H1 (cell line): ENCODE measurements around the gene MYD88. TPM values are rescaled to one million over a fixed set of nuclear protein-coding genes. Genes with fewer than 3 reads are reported as not detected.
A peak's percentile ranks its signal among the peaks of the same experiment; 100 is the strongest.

ENCODE experiments used
- CTCF ChIA-PET: fragments of 300-600 bp; sonication (Branson Sonifier 250); formaldehyde crosslinking; loops from one replicate; lab custom pipeline; 2021; ENCODE audit not compliant: partially characterized antibody; lab: Charles Lee
- POLR2A ChIA-PET: fragments of 300-600 bp; sonication (Branson Sonifier 250); formaldehyde crosslinking; loops from one replicate; lab custom pipeline; 2021; ENCODE audit warnings: inconsistent platforms; ENCODE audit not compliant: partially characterized antibody; lab: Charles Lee
- DNase-seq, 2 experiments: peaks; one replicate each; pipeline versions ENCODE4 v3.0.0 to v3.0.0-alpha.2; 2010 to 2022; ENCODE audit warnings: low spot score in 2 of 2, low read depth in 1 of 2, mixed read lengths in 1 of 2
- FAIRE-seq: peaks from 2 replicates; lab custom pipeline; 2011; peaks lifted over from hg19 to GRCh38; lab: Jason Lieb, UNC
- H2AFZ ChIP-seq: 2 replicates; pipeline ENCODE4 v1.8.1; 2012; ENCODE audit warnings: low read length, inconsistent platforms
- H2AK5ac ChIP-seq: 2 replicates; pipeline ENCODE4 v1.6.1; 2013; ENCODE audit warnings: low read depth, low read length
- H2BK120ac ChIP-seq: replicated peaks from 2 replicates; pipeline ENCODE3; 2013; ENCODE audit warnings: low read depth, low read length, inconsistent platforms
- H2BK12ac ChIP-seq: 2 replicates; pipeline ENCODE4 v1.6.1; 2013; ENCODE audit warnings: low read depth, low read length
- H2BK15ac ChIP-seq: 2 replicates; pipeline ENCODE4 v1.6.1; 2013; ENCODE audit warnings: low read length
- H2BK20ac ChIP-seq: 2 replicates; pipeline ENCODE4 v1.6.1; 2013; ENCODE audit warnings: low read length
- H2BK5ac ChIP-seq: 2 replicates; pipeline ENCODE4 v1.6.1; 2013; ENCODE audit warnings: low read depth, low read length
- H3K14ac ChIP-seq: 2 replicates; pipeline ENCODE4 v1.6.1; 2013; ENCODE audit warnings: inconsistent platforms; ENCODE audit not compliant: insufficient read length
- H3K18ac ChIP-seq: 2 replicates; pipeline ENCODE4 v1.6.1; 2013; ENCODE audit warnings: low read length; ENCODE audit errors: extremely low read depth
- H3K23ac ChIP-seq: 2 replicates; pipeline ENCODE4 v1.6.1; 2013; ENCODE audit warnings: inconsistent platforms; ENCODE audit not compliant: insufficient read length
- H3K23me2 ChIP-seq: 2 replicates; pipeline ENCODE4 v1.6.1; 2013; ENCODE audit warnings: low read depth, low read length
- H3K27ac ChIP-seq: 2 replicates; pipeline ENCODE4 v1.6.1; 2011; ENCODE audit warnings: low read depth, low read length, inconsistent platforms
- H3K27me3 ChIP-seq, 4 experiments: replicated peaks in 1 of 4; 1 replicate in 1 of 4; 2 replicates in 3 of 4; pipeline versions ENCODE4 v1.6.1 to v1.8.1; 2011 to 2013; ENCODE audit warnings: low read length in 3 of 4, mild to moderate bottlenecking in 3 of 4, inconsistent platforms in 2 of 4, mixed read lengths in 2 of 4, moderate library complexity in 1 of 4; ENCODE audit not compliant: control insufficient read depth in 3 of 4, insufficient read depth in 3 of 4; ENCODE audit errors: extremely low read depth in 1 of 4
- H3K36me3 ChIP-seq, 4 experiments: 2 replicates each; pipeline versions ENCODE4 v1.6.1 to v1.8.1; 2011 to 2013; ENCODE audit warnings: mild to moderate bottlenecking in 4 of 4, low read length in 3 of 4, moderate library complexity in 2 of 4, control low read depth in 1 of 4, inconsistent platforms in 1 of 4; ENCODE audit not compliant: insufficient read depth in 4 of 4, control insufficient read depth in 2 of 4
- H3K4ac ChIP-seq: replicated peaks from 2 replicates; pipeline ENCODE3; 2013; ENCODE audit warnings: low read length, low read depth, mixed read lengths, inconsistent platforms; ENCODE audit not compliant: insufficient read length
- H3K4me1 ChIP-seq, 4 experiments: replicated peaks in 1 of 4; 1 replicate in 1 of 4; 2 replicates in 3 of 4; pipeline versions ENCODE4 v1.6.1 to v1.8.1; 2011 to 2013; ENCODE audit warnings: low read length in 3 of 4, inconsistent platforms in 2 of 4, mixed read lengths in 1 of 4; ENCODE audit not compliant: insufficient read depth in 4 of 4, control insufficient read depth in 3 of 4
- H3K4me2 ChIP-seq, 2 experiments: 2 replicates each; pipeline versions ENCODE4 v1.6.1 to v1.8.1; 2011 to 2013; ENCODE audit warnings: low read depth in 2 of 2, low read length in 2 of 2, control low read depth in 1 of 2, inconsistent platforms in 1 of 2, mild to moderate bottlenecking in 1 of 2; ENCODE audit not compliant: insufficient read depth in 1 of 2
- H3K4me3 ChIP-seq, 4 experiments: fragments of 200-600, 300-600 bp in 1 of 4; sonication (generic), shearing (Covaris generic), sonication (Bioruptor Twin) in 1 of 4; 2 replicates each; pipeline versions ENCODE4 v1.5.1 to v1.8.1; 2011 to 2016; ENCODE audit warnings: low read length in 4 of 4, low read depth in 3 of 4, control low read depth in 2 of 4, inconsistent platforms in 2 of 4, mild to moderate bottlenecking in 2 of 4, mixed read lengths in 1 of 4, moderate library complexity in 1 of 4; ENCODE audit not compliant: insufficient read depth in 2 of 4; ENCODE audit errors: extremely low read depth in 1 of 4
- H3K56ac ChIP-seq: replicated peaks from 2 replicates; pipeline ENCODE3; 2013; ENCODE audit warnings: low read depth, mild to moderate bottlenecking, mixed read lengths, low read length, inconsistent platforms; ENCODE audit not compliant: insufficient read length
- H3K79me1 ChIP-seq: 2 replicates; pipeline ENCODE4 v1.6.1; 2013; ENCODE audit warnings: low read depth, low read length, control low read depth
- H3K79me2 ChIP-seq, 2 experiments: 2 replicates each; pipeline versions ENCODE4 v1.6.1 to v1.8.1; 2012 to 2013; ENCODE audit warnings: low read length in 2 of 2, mild to moderate bottlenecking in 2 of 2, inconsistent platforms in 1 of 2; ENCODE audit not compliant: insufficient read depth in 2 of 2, control insufficient read depth in 1 of 2
- H3K9ac ChIP-seq, 4 experiments: replicated peaks in 1 of 4; 1 replicate in 1 of 4; 2 replicates in 3 of 4; pipeline versions ENCODE4 v1.6.1 to v1.8.1; 2011 to 2013; ENCODE audit warnings: low read depth in 3 of 4, low read length in 3 of 4, control low read depth in 2 of 4, mild to moderate bottlenecking in 2 of 4, moderate library complexity in 2 of 4, inconsistent platforms in 1 of 4; ENCODE audit errors: extremely low read depth in 1 of 4
- H3K9me3 ChIP-seq, 2 experiments: 2 replicates each; pipeline versions ENCODE4 v1.6.1 to v1.8.1; 2012 to 2013; ENCODE audit warnings: mild to moderate bottlenecking in 2 of 2, moderate library complexity in 2 of 2, control low read depth in 1 of 2, inconsistent platforms in 1 of 2, low read depth in 1 of 2, low read length in 1 of 2, mixed read lengths in 1 of 2; ENCODE audit not compliant: insufficient read depth in 2 of 2
- H4K20me1 ChIP-seq, 2 experiments: replicated peaks in 1 of 2; 2 replicates each; pipeline versions ENCODE3 to v1.8.1; 2011 to 2013; ENCODE audit warnings: inconsistent platforms in 2 of 2, low read length in 2 of 2, mild to moderate bottlenecking in 1 of 2; ENCODE audit not compliant: insufficient read depth in 2 of 2, control insufficient read depth in 1 of 2
- H4K5ac ChIP-seq: 2 replicates; pipeline ENCODE4 v1.6.1; 2013; ENCODE audit warnings: low read length, low read depth, mixed read lengths, inconsistent platforms; ENCODE audit not compliant: insufficient read length
- H4K8ac ChIP-seq: 2 replicates; pipeline ENCODE4 v1.8.0; 2013; ENCODE audit warnings: mild to moderate bottlenecking, moderate library complexity, low read length, inconsistent platforms; ENCODE audit not compliant: insufficient read depth; ENCODE audit errors: extremely low read depth
- H4K91ac ChIP-seq: replicated peaks from 2 replicates; pipeline ENCODE3; 2013; ENCODE audit warnings: low read length, mixed read lengths, inconsistent platforms; ENCODE audit not compliant: insufficient read length
- EP300 ChIP-seq, 2 experiments: IDR thresholded peaks; 1 replicate in 1 of 2; 2 replicates in 1 of 2; pipeline ENCODE4 v1.6.1; 2011 to 2012; ENCODE audit warnings: low read depth in 2 of 2, low read length in 2 of 2, mild to moderate bottlenecking in 2 of 2, borderline replicate concordance in 1 of 2, inconsistent platforms in 1 of 2, moderate library complexity in 1 of 2
- GABPA ChIP-seq: IDR thresholded peaks from 2 replicates; pipeline ENCODE4 v1.6.1; 2011; ENCODE audit warnings: mild to moderate bottlenecking, low read length, moderate library complexity, borderline replicate concordance; ENCODE audit not compliant: insufficient read depth
- HDAC2 ChIP-seq, 2 experiments: fragments of 300-600 bp in 1 of 2; sonication (generic) in 1 of 2; IDR thresholded peaks; 2 replicates each; pipeline ENCODE4 v1.6.1; 2011 to 2012; ENCODE audit warnings: low read depth in 2 of 2, low read length in 2 of 2, mild to moderate bottlenecking in 2 of 2, moderate library complexity in 2 of 2, borderline replicate concordance in 1 of 2, inconsistent platforms in 1 of 2
- KDM5A ChIP-seq: fragments of 200-600 bp; IDR thresholded peaks from 2 replicates; pipeline ENCODE4 v1.7.1; 2012; ENCODE audit warnings: mild to moderate bottlenecking, low read length, inconsistent platforms, mixed read lengths
- WGBS, 2 experiments: shearing (Covaris generic) in 1 of 2; methylation state at CpG; one replicate each; pipeline versions ENCODE4 v1.1.6 to v1.1.7; 2013 to 2015; ENCODE audit warnings: low lambda C conversion rate in 2 of 2, mixed read lengths in 2 of 2, inconsistent platforms in 1 of 2, low coverage in 1 of 2, missing lambda C conversion rate in 1 of 2; ENCODE audit not compliant: insufficient replicate concordance in 2 of 2, insufficient coverage in 1 of 2, insufficient read length in 1 of 2; ENCODE audit errors: extremely low coverage in 1 of 2, missing lambda C conversion rate in 1 of 2; 5-methylcytosine and 5-hydroxymethylcytosine counted together
- polyA plus RNA-seq, 7 experiments: library from polyadenylated mRNA; depleted of rRNA in 3 of 7; stranded (reverse) in 5 of 7; unstranded in 2 of 7; fragments of >200 nt in 5 of 7; fragments of 200-250 nt in 2 of 7; gene quantifications; 1 replicate in 5 of 7; 2 replicates in 1 of 7; 4 replicates in 1 of 7; pipeline versions ENCODE4 v1.2.1 to v1.2.3, GENCODE V29; 2011 to 2013; ENCODE audit warnings: missing spikeins in 2 of 7, mixed read lengths in 2 of 7
- total RNA-seq: library from RNA; stranded (reverse); fragmentation: NEBNext Ultra II Directional; extraction: Animal tissue kit (Norgen Biotek cat#: 25700); gene quantifications from 2 replicates; pipeline ENCODE4 v1.2.1, GENCODE V29; 2021

The MYD88 gene
- total and polyA plus RNA-seq, 2 of the 8 experiments (the other 6 are each of a cell fraction or from before 2014, with no cell fraction given), result 22.1 to 22.5 TPM

DNA sequence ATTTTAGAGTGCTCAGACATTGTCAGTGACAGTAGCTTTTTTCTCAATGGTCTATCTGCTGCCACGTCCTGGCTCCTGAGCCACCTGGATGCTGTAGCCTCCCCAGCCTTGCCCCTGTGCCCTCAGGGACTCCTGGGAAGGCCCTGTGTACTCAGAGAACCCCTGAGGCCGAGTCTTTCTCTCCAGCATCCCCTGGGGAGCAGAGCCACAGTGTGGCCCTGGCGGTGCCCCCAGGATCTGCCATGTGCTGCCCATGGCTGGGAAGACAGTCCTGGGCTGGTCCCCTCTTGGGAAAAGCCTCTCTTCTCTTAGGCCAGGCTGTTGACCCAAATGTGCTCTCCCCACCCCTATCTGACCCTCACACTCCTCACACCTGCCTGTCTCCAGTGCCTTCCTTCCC, 5.0 kb downstream of the MYD88 start:
- H2BK15ac ChIP-seq, result no peak overlapping the region
- H2BK5ac ChIP-seq, result no peak overlapping the region
- peaks cover 3 to 5% (median 4%) of the 10 kb centered on the region in 4 experiments; a peak in 6 of 7 replicates for H3K4me1 ChIP-seq
- ChIA-PET CTCF (interaction anchor here (2.4 to 8.1 kb wide), 2 partner anchors 10 to 19 kb away, joined by 6 to 52 read pairs; no protein-coding TSS in a partner anchor), POLR2A (interaction anchor here (1.2 to 1.3 kb wide), 2 partner anchors 14 to 21 kb away, joined by 3 read pairs; no protein-coding TSS in a partner anchor)
- H3K79me1 ChIP-seq, result no peaks in the 10 kb centered on the region
- WGBS, 2 experiments, result 78% methylated on average over 3 of the region's 3 CpGs; no CpG with 5 or more reads in 1 of the 2 experiments
- H3K18ac ChIP-seq, result no peak overlapping the region
- peaks cover 10% of the 10 kb centered on the region for H3K23me2 ChIP-seq
- no peak overlapping the region for H4K8ac ChIP-seq
- no peak overlapping the region for H3K4me3 ChIP-seq
- FAIRE-seq (no peak), DNase-seq (peak in 1 of 2 experiments; percentile 33)
- no peak overlapping the region for H2AK5ac ChIP-seq
- H4K91ac ChIP-seq, result no peak overlapping the region
- H2AFZ ChIP-seq, result no peak overlapping the region
- no peaks in the 10 kb centered on the region for H3K27me3 ChIP-seq
- no peak overlapping the region for H3K56ac ChIP-seq
- no peak overlapping the region for H2BK20ac ChIP-seq
- H3K23ac ChIP-seq, result no peak overlapping the region
- peaks cover 3 to 11% (median 8%) of the 10 kb centered on the region in 4 experiments; a peak in 4 of 8 replicates for H3K36me3 ChIP-seq
- TF ChIP-seq EP300 (IDR thresholded peaks at IDR 0.05; ENCODE audit: borderline replicate concordance in 1 of 2, low read depth in 2 of 2, low read length in 2 of 2) (peak in 1 of 2 experiments; percentile 50; a peak in 1 of 3 replicates), HDAC2 (IDR thresholded peaks at IDR 0.05; ENCODE audit: borderline replicate concordance in 1 of 2, low read depth in 2 of 2, low read length in 2 of 2) (no peak), KDM5A (no peak), GABPA (no peak)
- H2BK12ac ChIP-seq, result no peak overlapping the region
- no peak overlapping the region for H3K4ac ChIP-seq
- no peak overlapping the region; a peak in 1 of 7 replicates for H3K9ac ChIP-seq
- H3K14ac ChIP-seq, result no peak overlapping the region
- no peaks in the 10 kb centered on the region for H3K9me3 ChIP-seq
- no peak overlapping the region for H2BK120ac ChIP-seq
- H4K5ac ChIP-seq, result no peak overlapping the region
- H4K20me1 ChIP-seq, result no peaks in the 10 kb centered on the region
- H3K4me2 ChIP-seq, result no peak overlapping the region
- H3K79me2 ChIP-seq, result peaks cover 0 to 8% of the 10 kb centered on the region in 2 experiments; a peak in 1 of 4 replicates
- no peak overlapping the region for H3K27ac ChIP-seq
